Measurements from ENCODE around the gene PEX14.

DNA sequence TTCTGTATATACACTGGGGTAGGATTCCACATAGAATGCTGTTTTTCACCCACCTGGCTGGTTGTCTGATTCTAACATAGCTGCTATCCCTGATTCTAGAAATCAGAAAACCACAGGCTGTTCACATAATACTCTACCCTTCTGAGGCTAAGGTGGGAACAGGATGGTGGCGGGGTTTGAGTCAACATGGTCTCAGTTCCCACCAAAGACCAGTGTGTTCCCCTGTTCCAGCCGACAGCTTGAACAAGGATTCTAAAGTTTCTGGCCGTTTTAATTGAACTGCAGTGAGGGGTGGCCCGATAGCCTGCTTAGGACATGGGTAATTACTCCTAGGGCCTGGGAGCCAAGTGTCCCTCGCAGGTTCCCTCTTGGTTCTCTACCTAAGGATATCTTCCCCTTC lies 38.4 kb downstream of the PEX14 start:
- TF ChIP-seq, protein P1, sequence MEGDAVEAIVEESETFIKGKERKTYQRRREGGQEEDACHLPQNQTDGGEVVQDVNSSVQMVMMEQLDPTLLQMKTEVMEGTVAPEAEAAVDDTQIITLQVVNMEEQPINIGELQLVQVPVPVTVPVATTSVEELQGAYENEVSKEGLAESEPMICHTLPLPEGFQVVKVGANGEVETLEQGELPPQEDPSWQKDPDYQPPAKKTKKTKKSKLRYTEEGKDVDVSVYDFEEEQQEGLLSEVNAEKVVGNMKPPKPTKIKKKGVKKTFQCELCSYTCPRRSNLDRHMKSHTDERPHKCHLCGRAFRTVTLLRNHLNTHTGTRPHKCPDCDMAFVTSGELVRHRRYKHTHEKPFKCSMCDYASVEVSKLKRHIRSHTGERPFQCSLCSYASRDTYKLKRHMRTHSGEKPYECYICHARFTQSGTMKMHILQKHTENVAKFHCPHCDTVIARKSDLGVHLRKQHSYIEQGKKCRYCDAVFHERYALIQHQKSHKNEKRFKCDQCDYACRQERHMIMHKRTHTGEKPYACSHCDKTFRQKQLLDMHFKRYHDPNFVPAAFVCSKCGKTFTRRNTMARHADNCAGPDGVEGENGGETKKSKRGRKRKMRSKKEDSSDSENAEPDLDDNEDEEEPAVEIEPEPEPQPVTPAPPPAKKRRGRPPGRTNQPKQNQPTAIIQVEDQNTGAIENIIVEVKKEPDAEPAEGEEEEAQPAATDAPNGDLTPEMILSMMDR (conservative IDR thresholded peaks at IDR 0.05 in 1 of 2, IDR thresholded peaks at IDR 0.05 in 1 of 2; ENCODE audit: extremely low read depth in 1 of 2, insufficient read depth in 1 of 2, low read depth in 1 of 2, low read length in 2 of 2), result no peak
- TF ChIP-seq EZH2 (IDR thresholded peaks at IDR 0.05; ENCODE audit: borderline replicate concordance, low read length), result no peak
